GM12872 (cell line): ENCODE measurements around the gene ORC6.

Experiments used
- CTCF ChIP-seq: IDR thresholded peaks from 3 replicates; pipeline ENCODE4 v1.5.1; 2011; ENCODE audit warnings: low read depth, mild to moderate bottlenecking, low read length, moderate library complexity; ENCODE audit not compliant: insufficient read depth

ORC6 gene

GRCh38 chr16:46673320-46674013, 16.0 kb upstream of the ORC6 start:
- TF ChIP-seq CTCF, result peak; percentile 98

- TF ChIP-seq CTCF, result no peak
Measured at GRCh38 chr16:46686815-46687473, 2.5 kb upstream of the ORC6 start.

- TF ChIP-seq CTCF, result no peak
Measured at GRCh38 chr16:46687486-46687885, 2.0 kb upstream of the ORC6 start.

GRCh38 chr16:46688101-46688653, 1.3 kb upstream of the ORC6 start:
- no peak; the same call in 2 of the 3 replicates for TF ChIP-seq CTCF

- TF ChIP-seq CTCF, result peak; percentile 60; the same call in 2 of the 3 replicates
Measured at GRCh38 chr16:46688654-46689364, 650 bp upstream of the ORC6 start, which contains the start of gene VPS35. VPS35 (minus strand) TSS chr16:46689178; CDS start chr16:46689133, 45 bp downstream.

GRCh38 chr16:46690281-46691178, 1.1 kb downstream of the ORC6 start:
- TF ChIP-seq CTCF, result no peak
